H9 (cell line): ENCODE measurements around the gene ZGLP1. TPM values are rescaled to one million over a fixed set of nuclear protein-coding genes. Genes with fewer than 3 reads are reported as not detected.

Source experiments
- DNase-seq: peaks from one replicate; pipeline ENCODE4 v3.0.0-alpha.2; 2017
- H2AFZ ChIP-seq: one replicate; pipeline ENCODE4 v1.6.1; 2013; ENCODE audit warnings: mild to moderate bottlenecking, low read length, control low read depth, moderate library complexity
- H2AK5ac ChIP-seq: 2 replicates; pipeline ENCODE4 v1.6.1; 2013; ENCODE audit warnings: low read length, control low read depth, mixed read lengths; ENCODE audit not compliant: insufficient read length
- H2BK120ac ChIP-seq: one replicate; pipeline ENCODE4 v1.6.1; 2013; ENCODE audit warnings: low read depth, mild to moderate bottlenecking, low read length, control low read depth, inconsistent platforms; ENCODE audit not compliant: poor library complexity, severe bottlenecking
- H2BK12ac ChIP-seq: 2 replicates; pipeline ENCODE4 v1.6.1; 2013; ENCODE audit warnings: low read length, control low read depth, mixed read lengths, low read depth; ENCODE audit not compliant: insufficient read length
- H2BK15ac ChIP-seq: 2 replicates; pipeline ENCODE4 v1.6.1; 2013; ENCODE audit warnings: low read depth, low read length, control low read depth
- H2BK20ac ChIP-seq: one replicate; pipeline ENCODE4 v1.6.1; 2013; ENCODE audit warnings: low read depth, mild to moderate bottlenecking, low read length, control low read depth, inconsistent platforms; ENCODE audit not compliant: poor library complexity, severe bottlenecking
- H2BK5ac ChIP-seq: 2 replicates; pipeline ENCODE4 v1.6.1; 2013; ENCODE audit warnings: low read length, control low read depth, mixed read lengths; ENCODE audit not compliant: insufficient read length
- H3K14ac ChIP-seq: 2 replicates; pipeline ENCODE4 v1.6.1; 2013; ENCODE audit warnings: low read length, control low read depth; ENCODE audit not compliant: insufficient read depth
- H3K18ac ChIP-seq: 2 replicates; pipeline ENCODE4 v1.6.1; 2013; ENCODE audit warnings: low read depth, mild to moderate bottlenecking, mixed read lengths, low read length, control low read depth; ENCODE audit not compliant: insufficient read length
- H3K23ac ChIP-seq: 2 replicates; pipeline ENCODE4 v1.6.1; 2013; ENCODE audit warnings: low read length, control low read depth, mixed read lengths, low read depth; ENCODE audit not compliant: insufficient read length
- H3K23me2 ChIP-seq: 2 replicates; pipeline ENCODE4 v1.6.1; 2013; ENCODE audit warnings: low read depth, mild to moderate bottlenecking, mixed read lengths, low read length, control low read depth; ENCODE audit not compliant: insufficient read length, poor library complexity, severe bottlenecking
- H3K27ac ChIP-seq: 2 replicates; pipeline ENCODE4 v1.5.1; 2013; ENCODE audit warnings: low read length, control low read depth, mixed read lengths, low read depth; ENCODE audit not compliant: insufficient read length
- H3K27me3 ChIP-seq: 2 replicates; pipeline ENCODE4 v1.6.1; 2013; ENCODE audit warnings: low read length, control low read depth, inconsistent platforms; ENCODE audit not compliant: insufficient read depth
- H3K4ac ChIP-seq: 2 replicates; pipeline ENCODE4 v1.6.1; 2013; ENCODE audit warnings: low read depth, mild to moderate bottlenecking, control low read depth, inconsistent platforms, low read length, moderate library complexity
- H3K4me1 ChIP-seq: 2 replicates; pipeline ENCODE4 v1.6.1; 2013; ENCODE audit warnings: low read length, control low read depth, inconsistent platforms; ENCODE audit not compliant: insufficient read depth
- H3K4me2 ChIP-seq: 2 replicates; pipeline ENCODE4 v1.6.1; 2013; ENCODE audit warnings: low read length, control low read depth, mixed read lengths; ENCODE audit not compliant: insufficient read length, insufficient read depth
- H3K56ac ChIP-seq: 2 replicates; pipeline ENCODE4 v1.6.1; 2013; ENCODE audit warnings: low read depth, mild to moderate bottlenecking, mixed read lengths, low read length, control low read depth; ENCODE audit not compliant: insufficient read length
- H3K79me1 ChIP-seq: 2 replicates; pipeline ENCODE4 v1.6.1; 2013; ENCODE audit warnings: low read depth, mild to moderate bottlenecking, moderate library complexity, low read length, control low read depth, inconsistent platforms; ENCODE audit not compliant: insufficient read depth, poor library complexity, severe bottlenecking
- H3K79me2 ChIP-seq: 2 replicates; pipeline ENCODE4 v1.6.1; 2013; ENCODE audit warnings: low read length, control low read depth, inconsistent platforms; ENCODE audit not compliant: insufficient read depth
- H3K9ac ChIP-seq: 2 replicates; pipeline ENCODE4 v1.6.1; 2013; ENCODE audit warnings: low read length, control low read depth, mixed read lengths; ENCODE audit not compliant: insufficient read length; ENCODE audit errors: extremely low read depth
- H3K9me3 ChIP-seq: one replicate; pipeline ENCODE4 v1.6.1; 2013; ENCODE audit warnings: low read depth, low read length, inconsistent platforms; ENCODE audit not compliant: control insufficient read depth
- H3T11ph ChIP-seq: one replicate; pipeline ENCODE4 v1.6.1; 2013; ENCODE audit warnings: mild to moderate bottlenecking, low read length, control low read depth, inconsistent platforms
- H4K20me1 ChIP-seq: one replicate; pipeline ENCODE4 v1.6.1; 2013; ENCODE audit not compliant: control insufficient read depth, insufficient read length, insufficient read depth
- H4K5ac ChIP-seq: 2 replicates; pipeline ENCODE4 v1.6.1; 2013; ENCODE audit warnings: low read depth, mild to moderate bottlenecking, mixed read lengths, low read length, control low read depth; ENCODE audit not compliant: insufficient read length
- H4K8ac ChIP-seq: replicated peaks from 2 replicates; pipeline ENCODE4 v1.6.1; 2013; ENCODE audit warnings: low read length, control low read depth, mixed read lengths, low read depth; ENCODE audit not compliant: insufficient read length
- H4K91ac ChIP-seq: 2 replicates; pipeline ENCODE4 v1.6.1; 2013; ENCODE audit warnings: low read depth, mild to moderate bottlenecking, moderate library complexity, mixed read lengths, low read length, control low read depth; ENCODE audit not compliant: insufficient read length
- H3K27ac Mint-ChIP-seq, 3 experiments: 2 replicates in 2 of 3; 3 replicates in 1 of 3; pipeline ENCODE4 v1.8.0; 2020 to 2021; ENCODE audit warnings: mixed read lengths in 3 of 3, mild to moderate bottlenecking in 1 of 3, moderate library complexity in 1 of 3
- H3K27me3 Mint-ChIP-seq: 2 replicates; pipeline ENCODE4 v1.8.0; 2021; ENCODE audit warnings: low read depth, mild to moderate bottlenecking, moderate library complexity, mixed read lengths
- H3K36me3 Mint-ChIP-seq, 3 experiments: 2 replicates in 2 of 3; 3 replicates in 1 of 3; pipeline ENCODE4 v1.8.0; 2020 to 2021; ENCODE audit warnings: low read depth in 3 of 3, mixed read lengths in 3 of 3; ENCODE audit not compliant: insufficient read depth in 1 of 3
- H3K4me1 Mint-ChIP-seq, 2 experiments: 2 replicates each; pipeline ENCODE4 v1.8.0; 2020; ENCODE audit warnings: mixed read lengths in 2 of 2
- H3K4me3 Mint-ChIP-seq, 2 experiments: 2 replicates in 1 of 2; 3 replicates in 1 of 2; pipeline ENCODE4 v1.8.0; 2020 to 2021; ENCODE audit warnings: mild to moderate bottlenecking in 2 of 2, mixed read lengths in 2 of 2, moderate library complexity in 1 of 2
- H3K9me3 Mint-ChIP-seq, 2 experiments: 2 replicates in 1 of 2; 3 replicates in 1 of 2; pipeline ENCODE4 v1.8.0; 2020; ENCODE audit warnings: mild to moderate bottlenecking in 2 of 2, mixed read lengths in 2 of 2, moderate library complexity in 1 of 2
- WGBS: extraction: QIAGEN DNeasy Blood & Tissue Kit; methylation state at CpG from one replicate; pipeline ENCODE4 v1.1.7; 2013; ENCODE audit warnings: missing lambda C conversion rate, low lambda C conversion rate, mixed read lengths; ENCODE audit not compliant: insufficient read length; ENCODE audit errors: extremely low coverage; 5-methylcytosine and 5-hydroxymethylcytosine counted together
- total RNA-seq: library from RNA; stranded (reverse); gene quantifications from 2 replicates; pipeline ENCODE4 v1.2.1, GENCODE V29; 2021
- TF ChIP-seq, protein P1 (sequence below): fragments of 200-600 bp; sonication (generic); conservative IDR thresholded peaks from 3 replicates; pipeline ENCODE4 v1.8.0; 2021; ENCODE audit warnings: antibody characterized with exemption, mild to moderate bottlenecking

ZGLP1 gene
- total RNA-seq, 1 experiment from 2014 or later = 6.9 TPM

GRCh38 chr19:10279737-10280442 lies 29.7 kb downstream of the ZGLP1 start:
- Histone ChIP-seq H3K9me3 (no peaks in the 10 kb centered on the region), H3K14ac (no peak overlapping the region), H3K4me2 (no peak overlapping the region), H2AK5ac (no peak overlapping the region), H3K23ac (no peak overlapping the region), H3K23me2 (no peaks in the 10 kb centered on the region), H3K4ac (no peak overlapping the region), H3K9ac (no peak overlapping the region), H2BK12ac (no peak overlapping the region), H3K56ac (no peak overlapping the region), H2AFZ (no peak overlapping the region), H4K91ac (no peak overlapping the region), H3K27ac (no peak overlapping the region), H3T11ph (no peak overlapping the region), H3K79me2 (no peaks in the 10 kb centered on the region), H4K8ac (no peak overlapping the region), H3K27me3 (no peaks in the 10 kb centered on the region), H2BK20ac (no peak overlapping the region), H4K5ac (no peak overlapping the region), H2BK120ac (no peak overlapping the region), H4K20me1 (no peaks in the 10 kb centered on the region), H2BK15ac (no peak overlapping the region), H3K4me1 (no peaks in the 10 kb centered on the region), H2BK5ac (no peak overlapping the region), H3K18ac (no peak overlapping the region), H3K79me1 (no peaks in the 10 kb centered on the region)
- Mint-ChIP-seq H3K4me1 (peaks cover 0 to 12% of the 10 kb centered on the region in 2 experiments; a peak in 2 of 4 replicates), H3K36me3 (peaks cover 0 to under 1% (median 0%) of the 10 kb centered on the region in 3 experiments; a peak in 1 of 7 replicates), H3K9me3 (no peaks in the 10 kb centered on the region), H3K27ac (no peak overlapping the region; a peak in 1 of 7 replicates), H3K4me3 (no peak overlapping the region; a peak in 1 of 5 replicates), H3K27me3 (peaks cover 3% of the 10 kb centered on the region)
- TF ChIP-seq, protein P1, sequence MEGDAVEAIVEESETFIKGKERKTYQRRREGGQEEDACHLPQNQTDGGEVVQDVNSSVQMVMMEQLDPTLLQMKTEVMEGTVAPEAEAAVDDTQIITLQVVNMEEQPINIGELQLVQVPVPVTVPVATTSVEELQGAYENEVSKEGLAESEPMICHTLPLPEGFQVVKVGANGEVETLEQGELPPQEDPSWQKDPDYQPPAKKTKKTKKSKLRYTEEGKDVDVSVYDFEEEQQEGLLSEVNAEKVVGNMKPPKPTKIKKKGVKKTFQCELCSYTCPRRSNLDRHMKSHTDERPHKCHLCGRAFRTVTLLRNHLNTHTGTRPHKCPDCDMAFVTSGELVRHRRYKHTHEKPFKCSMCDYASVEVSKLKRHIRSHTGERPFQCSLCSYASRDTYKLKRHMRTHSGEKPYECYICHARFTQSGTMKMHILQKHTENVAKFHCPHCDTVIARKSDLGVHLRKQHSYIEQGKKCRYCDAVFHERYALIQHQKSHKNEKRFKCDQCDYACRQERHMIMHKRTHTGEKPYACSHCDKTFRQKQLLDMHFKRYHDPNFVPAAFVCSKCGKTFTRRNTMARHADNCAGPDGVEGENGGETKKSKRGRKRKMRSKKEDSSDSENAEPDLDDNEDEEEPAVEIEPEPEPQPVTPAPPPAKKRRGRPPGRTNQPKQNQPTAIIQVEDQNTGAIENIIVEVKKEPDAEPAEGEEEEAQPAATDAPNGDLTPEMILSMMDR = no peak
- DNase-seq = no peak
- WGBS = no CpG with 5 or more reads among the region's 5 CpGs
